Measurements from ENCODE around the gene PHF21A. TPM values are rescaled to one million over a fixed set of nuclear protein-coding genes. Genes with fewer than 3 reads are reported as not detected.

Gene PHF21A
- total RNA-seq, 1 donor from 2014 or later, result 69.3 TPM

DNA sequence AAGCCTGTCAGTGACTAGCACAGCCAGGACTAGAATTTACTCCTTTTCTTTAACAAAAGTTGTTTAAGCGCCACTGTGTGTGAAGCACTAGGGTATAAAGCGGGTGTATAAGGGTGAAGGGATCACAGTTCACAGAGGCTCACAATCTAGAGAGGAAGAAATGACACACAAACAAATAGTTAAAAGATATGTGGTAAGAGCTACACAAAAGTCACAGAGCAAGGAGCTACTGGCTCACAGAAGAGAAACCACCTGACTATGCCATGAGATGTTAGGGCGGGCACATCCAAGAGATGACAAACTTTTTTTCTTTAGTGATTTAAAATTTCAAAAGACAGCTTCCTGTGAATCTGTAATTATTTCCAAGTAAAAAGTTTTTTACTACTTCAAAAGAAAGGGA lies 55.6 kb downstream of the PHF21A start:
- Histone ChIP-seq H3K27ac (ENCODE audit: low read depth, low read length) (no peak overlapping the region), H3K36me3 (ENCODE audit: insufficient read depth, low read length) (no peaks in the 10 kb centered on the region), H3K9me3 (ENCODE audit: insufficient read depth, low read depth, low read length) (no peaks in the 10 kb centered on the region), H3K4me2 (ENCODE audit: low read length) (no peak overlapping the region), H3K4me1 (ENCODE audit: insufficient read depth, low read length) (no peaks in the 10 kb centered on the region), H3K4me3 (ENCODE audit: insufficient read depth, low read depth, low read length) (no peak overlapping the region), H4K20me1 (ENCODE audit: insufficient read depth, low read length) (peaks cover 9% of the 10 kb centered on the region), H2AFZ (ENCODE audit: low read depth, low read length) (no peak overlapping the region), H3K27me3 (ENCODE audit: insufficient read depth, low read length) (no peaks in the 10 kb centered on the region), H3K9ac (ENCODE audit: low read length) (no peak overlapping the region), H3K79me2 (ENCODE audit: insufficient read depth, low read length) (no peaks in the 10 kb centered on the region)
- no peak overlapping the region for H3K4me3 Mint-ChIP-seq (ENCODE audit: unreplicated experiment)
- no peaks in the 10 kb centered on the region for H3K9me3 Mint-ChIP-seq (ENCODE audit: unreplicated experiment)
- H3K27me3 Mint-ChIP-seq (ENCODE audit: low read depth, unreplicated experiment), result no peaks in the 10 kb centered on the region
- no peak for FAIRE-seq
- no peak for DNase-seq (ENCODE audit: low read depth)
- peaks cover 22% of the 10 kb centered on the region for H3K4me1 Mint-ChIP-seq (ENCODE audit: low read depth, unreplicated experiment)
- TF ChIP-seq, protein P1, sequence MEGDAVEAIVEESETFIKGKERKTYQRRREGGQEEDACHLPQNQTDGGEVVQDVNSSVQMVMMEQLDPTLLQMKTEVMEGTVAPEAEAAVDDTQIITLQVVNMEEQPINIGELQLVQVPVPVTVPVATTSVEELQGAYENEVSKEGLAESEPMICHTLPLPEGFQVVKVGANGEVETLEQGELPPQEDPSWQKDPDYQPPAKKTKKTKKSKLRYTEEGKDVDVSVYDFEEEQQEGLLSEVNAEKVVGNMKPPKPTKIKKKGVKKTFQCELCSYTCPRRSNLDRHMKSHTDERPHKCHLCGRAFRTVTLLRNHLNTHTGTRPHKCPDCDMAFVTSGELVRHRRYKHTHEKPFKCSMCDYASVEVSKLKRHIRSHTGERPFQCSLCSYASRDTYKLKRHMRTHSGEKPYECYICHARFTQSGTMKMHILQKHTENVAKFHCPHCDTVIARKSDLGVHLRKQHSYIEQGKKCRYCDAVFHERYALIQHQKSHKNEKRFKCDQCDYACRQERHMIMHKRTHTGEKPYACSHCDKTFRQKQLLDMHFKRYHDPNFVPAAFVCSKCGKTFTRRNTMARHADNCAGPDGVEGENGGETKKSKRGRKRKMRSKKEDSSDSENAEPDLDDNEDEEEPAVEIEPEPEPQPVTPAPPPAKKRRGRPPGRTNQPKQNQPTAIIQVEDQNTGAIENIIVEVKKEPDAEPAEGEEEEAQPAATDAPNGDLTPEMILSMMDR (IDR thresholded peaks at IDR 0.05; ENCODE audit: insufficient read depth, low read depth, low read length), result no peak
- no peak for TF ChIP-seq EZH2 (IDR thresholded peaks at IDR 0.05; ENCODE audit: insufficient read depth, low read length)
- peak overlapping the region; percentile 3 for H3K27ac Mint-ChIP-seq (ENCODE audit: unreplicated experiment)
- H3K36me3 Mint-ChIP-seq (ENCODE audit: low read depth, unreplicated experiment), result peaks cover 18% of the 10 kb centered on the region

DNA sequence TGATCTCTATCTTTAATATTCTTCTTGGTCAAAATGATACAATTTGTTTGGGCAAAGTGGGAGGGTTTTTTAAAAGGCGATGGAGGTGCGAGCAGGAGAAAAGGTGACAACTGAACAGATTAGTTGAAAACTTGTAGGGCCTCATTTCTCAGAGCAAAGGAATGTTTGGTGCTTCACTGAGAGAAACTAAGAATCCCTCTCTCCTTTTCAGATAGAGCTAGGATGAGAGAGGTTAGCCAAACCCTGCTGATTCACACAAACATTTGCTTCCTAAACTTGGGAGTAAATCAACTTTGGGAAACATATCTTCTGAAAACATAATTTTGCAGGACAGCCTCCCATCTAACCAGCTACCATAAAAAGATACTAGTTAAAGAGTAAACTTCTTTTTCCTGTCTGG lies 57.0 kb downstream of the PHF21A start:
- Mint-ChIP-seq H3K36me3 (ENCODE audit: low read depth, unreplicated experiment) (peaks cover 19% of the 10 kb centered on the region), H3K27ac (ENCODE audit: unreplicated experiment) (peak overlapping the region; percentile 67), H3K4me1 (ENCODE audit: low read depth, unreplicated experiment) (peaks cover 22% of the 10 kb centered on the region), H3K27me3 (ENCODE audit: low read depth, unreplicated experiment) (no peaks in the 10 kb centered on the region), H3K9me3 (ENCODE audit: unreplicated experiment) (no peaks in the 10 kb centered on the region), H3K4me3 (ENCODE audit: unreplicated experiment) (peak overlapping the region; percentile 6)
- Histone ChIP-seq H3K4me3 (ENCODE audit: insufficient read depth, low read depth, low read length) (no peak overlapping the region), H4K20me1 (ENCODE audit: insufficient read depth, low read length) (peaks cover 9% of the 10 kb centered on the region), H3K36me3 (ENCODE audit: insufficient read depth, low read length) (no peaks in the 10 kb centered on the region), H3K9me3 (ENCODE audit: insufficient read depth, low read depth, low read length) (no peaks in the 10 kb centered on the region), H3K4me1 (ENCODE audit: insufficient read depth, low read length) (no peaks in the 10 kb centered on the region), H3K27me3 (ENCODE audit: insufficient read depth, low read length) (no peaks in the 10 kb centered on the region), H3K4me2 (ENCODE audit: low read length) (no peak overlapping the region), H3K79me2 (ENCODE audit: insufficient read depth, low read length) (no peaks in the 10 kb centered on the region), H3K27ac (ENCODE audit: low read depth, low read length) (no peak overlapping the region), H3K9ac (ENCODE audit: low read length) (no peak overlapping the region), H2AFZ (ENCODE audit: low read depth, low read length) (no peak overlapping the region)
- TF ChIP-seq EZH2 (IDR thresholded peaks at IDR 0.05; ENCODE audit: insufficient read depth, low read length), result no peak
- TF ChIP-seq, protein P1 (IDR thresholded peaks at IDR 0.05; ENCODE audit: insufficient read depth, low read depth, low read length), result no peak
- DNase-seq (ENCODE audit: low read depth), result peak; percentile 48
- no peak for FAIRE-seq

DNA sequence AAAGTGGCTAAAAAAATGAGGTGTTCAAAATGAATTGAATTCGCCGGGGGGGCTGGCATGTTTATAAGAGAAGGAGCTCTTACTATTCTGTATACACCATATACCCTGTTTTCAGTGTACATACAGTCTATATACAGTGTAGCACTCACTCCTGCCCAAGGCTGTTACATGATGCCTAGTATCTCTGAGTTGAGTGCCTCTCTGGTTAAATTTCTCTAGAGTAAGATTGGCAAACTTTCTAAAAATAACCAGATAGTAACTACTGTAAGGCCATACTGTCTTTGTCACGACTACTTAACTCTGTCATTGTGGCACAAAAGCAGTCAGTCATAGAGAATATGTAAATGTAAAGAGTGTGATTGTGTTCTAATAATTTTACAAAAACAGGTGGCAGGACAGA lies 58.1 kb downstream of the PHF21A start:
- no peak for DNase-seq (ENCODE audit: low read depth)
- H3K4me1 ChIP-seq (ENCODE audit: insufficient read depth, low read length), result no peaks in the 10 kb centered on the region
- no peak overlapping the region for H2AFZ ChIP-seq (ENCODE audit: low read depth, low read length)
- no peaks in the 10 kb centered on the region for H3K27me3 ChIP-seq (ENCODE audit: insufficient read depth, low read length)
- no peak overlapping the region for H3K27ac Mint-ChIP-seq (ENCODE audit: unreplicated experiment)
- H3K36me3 Mint-ChIP-seq (ENCODE audit: low read depth, unreplicated experiment), result peaks cover 13% of the 10 kb centered on the region
- no peak for TF ChIP-seq EZH2 (IDR thresholded peaks at IDR 0.05; ENCODE audit: insufficient read depth, low read length)
- TF ChIP-seq, protein P1 (IDR thresholded peaks at IDR 0.05; ENCODE audit: insufficient read depth, low read depth, low read length), result no peak
- H3K9ac ChIP-seq (ENCODE audit: low read length), result no peak overlapping the region
- H3K4me3 ChIP-seq (ENCODE audit: insufficient read depth, low read depth, low read length), result no peak overlapping the region
- peaks cover 4% of the 10 kb centered on the region for H4K20me1 ChIP-seq (ENCODE audit: insufficient read depth, low read length)
- no peaks in the 10 kb centered on the region for H3K9me3 Mint-ChIP-seq (ENCODE audit: unreplicated experiment)
- H3K9me3 ChIP-seq (ENCODE audit: insufficient read depth, low read depth, low read length), result no peaks in the 10 kb centered on the region
- H3K27ac ChIP-seq (ENCODE audit: low read depth, low read length), result no peak overlapping the region
- H3K27me3 Mint-ChIP-seq (ENCODE audit: low read depth, unreplicated experiment), result no peaks in the 10 kb centered on the region
- H3K4me3 Mint-ChIP-seq (ENCODE audit: unreplicated experiment), result peak overlapping the region; percentile 25
- no peaks in the 10 kb centered on the region for H3K36me3 ChIP-seq (ENCODE audit: insufficient read depth, low read length)
- H3K79me2 ChIP-seq (ENCODE audit: insufficient read depth, low read length), result no peaks in the 10 kb centered on the region
- no peak overlapping the region for H3K4me2 ChIP-seq (ENCODE audit: low read length)
- FAIRE-seq, result no peak
- peaks cover 22% of the 10 kb centered on the region for H3K4me1 Mint-ChIP-seq (ENCODE audit: low read depth, unreplicated experiment)

Data from astrocyte (in vitro differentiated cells and primary cell).